HepG2 (cell line): ENCODE measurements around the gene TUBB4B.

Experiments used
- CBFB ChIP-seq: sonication (generic); formaldehyde crosslinking; IDR thresholded peaks from 2 replicates; pipeline ENCODE4 v1.4.0; 2020; ENCODE audit warnings: missing genetic modification reagents
- CREB1 ChIP-seq, 2 experiments: fragments of 450-650 bp in 1 of 2; IDR thresholded peaks; 2 replicates each; pipeline ENCODE4 v1.6.1; 2016 to 2017; ENCODE audit warnings: control low read depth in 1 of 2, mild to moderate bottlenecking in 1 of 2, missing compliant biosample characterization in 1 of 2, missing genetic modification characterization in 1 of 2
- CTCF ChIP-seq: sonication (generic); formaldehyde crosslinking; IDR thresholded peaks from 2 replicates; pipeline ENCODE4 v1.5.0; 2020; ENCODE audit warnings: mild to moderate bottlenecking, missing genetic modification reagents, moderate library complexity
- DNMT1 ChIP-seq: sonication (generic); formaldehyde crosslinking; IDR thresholded peaks from 2 replicates; pipeline ENCODE4 v1.5.1; 2020; ENCODE audit warnings: mild to moderate bottlenecking, missing genetic modification reagents
- HDAC1 ChIP-seq: sonication (generic); formaldehyde crosslinking; IDR thresholded peaks from 2 replicates; pipeline ENCODE4 v1.5.1; 2020; ENCODE audit warnings: mild to moderate bottlenecking, missing genetic modification reagents
- MEF2D ChIP-seq: sonication (generic); formaldehyde crosslinking; IDR thresholded peaks from 2 replicates; pipeline ENCODE4 v1.5.1; 2020; ENCODE audit warnings: mild to moderate bottlenecking, missing genetic modification reagents
- MLX ChIP-seq: IDR thresholded peaks from 2 replicates; pipeline ENCODE4 v1.6.1; 2016
- MXD4 ChIP-seq: IDR thresholded peaks from 2 replicates; pipeline ENCODE4 v1.6.1; 2016; ENCODE audit warnings: mild to moderate bottlenecking, missing biosample characterization, missing genetic modification reagents
- SSRP1 ChIP-seq: IDR thresholded peaks from 2 replicates; pipeline ENCODE4 v1.6.1; 2016; ENCODE audit warnings: control low read depth
- STAT6 ChIP-seq: sonication (generic); formaldehyde crosslinking; IDR thresholded peaks from 2 replicates; pipeline ENCODE4 v1.4.0; 2020; ENCODE audit warnings: missing genetic modification reagents, mild to moderate bottlenecking, borderline replicate concordance
- ZNF614 ChIP-seq: IDR thresholded peaks from 2 replicates; pipeline ENCODE4 v1.6.1; 2018; ENCODE audit warnings: missing biosample characterization, missing genetic modification reagents, inconsistent platforms, borderline replicate concordance
- TF ChIP-seq, protein P1 (sequence below): sonication (generic); formaldehyde crosslinking; IDR thresholded peaks from 2 replicates; pipeline ENCODE4 v1.5.0; 2020; ENCODE audit warnings: missing genetic modification reagents

DNA sequence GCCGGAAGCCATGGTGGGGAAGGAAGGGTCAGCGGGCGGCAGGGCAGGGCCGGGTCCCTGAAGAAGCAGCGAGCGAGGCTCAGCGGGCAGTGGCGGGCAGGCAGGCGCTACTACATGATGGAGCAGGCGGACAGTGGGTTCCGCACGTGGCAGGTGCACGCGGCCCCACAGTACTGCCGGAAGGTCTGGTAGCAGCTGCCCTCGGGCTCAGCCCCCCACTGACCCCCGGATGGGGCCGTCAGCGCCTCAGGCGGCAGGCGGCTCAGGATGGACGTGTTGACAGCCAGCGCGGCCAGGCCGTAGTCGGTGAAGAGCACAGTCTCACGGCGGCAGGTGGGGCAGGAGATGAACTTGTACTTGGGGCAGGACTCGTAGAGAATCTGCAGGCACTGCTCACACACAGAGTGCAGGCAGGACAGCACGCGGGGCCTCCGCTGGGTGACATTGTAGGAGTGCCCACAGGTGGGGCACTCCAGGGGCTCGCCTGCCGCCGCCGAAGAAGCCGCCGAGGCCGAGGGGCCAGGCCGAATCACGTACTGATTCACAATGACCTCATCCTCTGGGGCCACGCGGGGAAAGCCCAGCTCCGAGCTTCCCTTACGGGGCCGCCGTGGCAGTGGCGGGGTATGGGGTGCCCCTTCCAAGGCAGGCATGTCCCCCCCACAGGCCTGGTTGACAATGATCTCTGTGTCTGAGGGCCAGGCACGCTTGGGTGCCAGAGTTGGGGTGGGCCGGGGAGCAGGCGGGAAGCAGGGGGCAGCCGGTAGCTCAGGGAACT lies 20.6 kb upstream of the TUBB4B start:
- no peak for TF ChIP-seq MLX
- no peak for TF ChIP-seq CREB1 (IDR thresholded peaks at IDR 0.05)
- no peak for TF ChIP-seq CREB1 (CRISPR knock-in tag; IDR thresholded peaks at IDR 0.05)
- TF ChIP-seq MEF2D (CRISPR knock-in tag), result no peak
- TF ChIP-seq MXD4, result no peak
- TF ChIP-seq, protein P1, sequence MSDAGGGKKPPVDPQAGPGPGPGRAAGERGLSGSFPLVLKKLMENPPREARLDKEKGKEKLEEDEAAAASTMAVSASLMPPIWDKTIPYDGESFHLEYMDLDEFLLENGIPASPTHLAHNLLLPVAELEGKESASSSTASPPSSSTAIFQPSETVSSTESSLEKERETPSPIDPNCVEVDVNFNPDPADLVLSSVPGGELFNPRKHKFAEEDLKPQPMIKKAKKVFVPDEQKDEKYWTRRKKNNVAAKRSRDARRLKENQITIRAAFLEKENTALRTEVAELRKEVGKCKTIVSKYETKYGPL (CRISPR knock-in tag), result no peak
- TF ChIP-seq STAT6 (CRISPR knock-in tag), result no peak
- TF ChIP-seq HDAC1 (CRISPR knock-in tag), result no peak
- no peak for TF ChIP-seq SSRP1 (CRISPR knock-in tag)
- TF ChIP-seq CBFB (CRISPR knock-in tag), result no peak
- TF ChIP-seq CTCF, result no peak
- TF ChIP-seq DNMT1 (CRISPR knock-in tag), result no peak
- TF ChIP-seq ZNF614 (CRISPR knock-in tag), result no peak
